Measurements from ENCODE around the gene FKRP.

FKRP gene

DNA sequence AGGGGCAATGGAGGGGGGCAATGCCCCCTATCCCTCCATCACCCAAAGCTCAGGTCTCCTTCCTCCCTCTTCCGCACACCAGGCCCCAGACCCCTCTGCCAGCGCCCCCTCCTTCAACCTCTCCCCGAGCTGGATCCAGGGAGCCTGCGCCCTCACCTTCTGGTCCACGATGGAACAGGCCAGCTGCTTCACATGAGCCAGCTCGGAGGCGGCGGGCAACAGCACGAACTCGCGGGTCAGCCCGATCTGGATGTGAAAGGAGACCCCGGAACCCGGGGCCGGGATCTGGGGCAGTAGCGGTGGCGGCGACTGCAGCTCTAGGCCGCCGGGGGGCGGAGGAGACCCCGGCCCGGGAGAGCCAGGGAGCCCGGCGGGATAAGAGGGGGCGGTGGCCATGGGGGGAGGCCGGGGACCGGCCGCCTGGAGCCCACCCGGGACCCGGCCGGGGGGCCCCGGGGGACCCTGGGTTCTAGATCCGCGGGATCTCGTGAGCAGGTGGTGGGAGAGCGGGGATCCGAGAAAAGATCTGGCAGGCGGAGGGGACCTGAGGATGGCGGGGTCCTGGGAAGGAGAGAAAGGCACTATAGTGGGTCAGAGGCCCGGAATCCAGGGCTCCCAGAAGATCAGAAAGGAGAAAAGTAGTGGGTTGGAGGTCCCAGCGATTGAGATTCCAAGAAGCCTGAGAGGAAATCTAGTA lies 29.7 kb upstream of the FKRP start:
- no peaks in the 10 kb centered on the region for H3K27me3 ChIP-seq (ENCODE audit: insufficient read depth, low read depth, severe bottlenecking)
- peak overlapping the region; percentile 79 for H3K4me3 ChIP-seq (ENCODE audit: low read depth, low read length)
- peak overlapping the region; percentile 30 for H3K27ac ChIP-seq
- H3K9me3 ChIP-seq (ENCODE audit: severe bottlenecking) = no peaks in the 10 kb centered on the region
- H3K36me3 ChIP-seq = peaks cover 25% of the 10 kb centered on the region
- TF ChIP-seq, protein P1, sequence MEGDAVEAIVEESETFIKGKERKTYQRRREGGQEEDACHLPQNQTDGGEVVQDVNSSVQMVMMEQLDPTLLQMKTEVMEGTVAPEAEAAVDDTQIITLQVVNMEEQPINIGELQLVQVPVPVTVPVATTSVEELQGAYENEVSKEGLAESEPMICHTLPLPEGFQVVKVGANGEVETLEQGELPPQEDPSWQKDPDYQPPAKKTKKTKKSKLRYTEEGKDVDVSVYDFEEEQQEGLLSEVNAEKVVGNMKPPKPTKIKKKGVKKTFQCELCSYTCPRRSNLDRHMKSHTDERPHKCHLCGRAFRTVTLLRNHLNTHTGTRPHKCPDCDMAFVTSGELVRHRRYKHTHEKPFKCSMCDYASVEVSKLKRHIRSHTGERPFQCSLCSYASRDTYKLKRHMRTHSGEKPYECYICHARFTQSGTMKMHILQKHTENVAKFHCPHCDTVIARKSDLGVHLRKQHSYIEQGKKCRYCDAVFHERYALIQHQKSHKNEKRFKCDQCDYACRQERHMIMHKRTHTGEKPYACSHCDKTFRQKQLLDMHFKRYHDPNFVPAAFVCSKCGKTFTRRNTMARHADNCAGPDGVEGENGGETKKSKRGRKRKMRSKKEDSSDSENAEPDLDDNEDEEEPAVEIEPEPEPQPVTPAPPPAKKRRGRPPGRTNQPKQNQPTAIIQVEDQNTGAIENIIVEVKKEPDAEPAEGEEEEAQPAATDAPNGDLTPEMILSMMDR (IDR thresholded peaks at IDR 0.05; ENCODE audit: low read depth, low read length) = no peak
- DNase-seq = peak; percentile 33

DNA sequence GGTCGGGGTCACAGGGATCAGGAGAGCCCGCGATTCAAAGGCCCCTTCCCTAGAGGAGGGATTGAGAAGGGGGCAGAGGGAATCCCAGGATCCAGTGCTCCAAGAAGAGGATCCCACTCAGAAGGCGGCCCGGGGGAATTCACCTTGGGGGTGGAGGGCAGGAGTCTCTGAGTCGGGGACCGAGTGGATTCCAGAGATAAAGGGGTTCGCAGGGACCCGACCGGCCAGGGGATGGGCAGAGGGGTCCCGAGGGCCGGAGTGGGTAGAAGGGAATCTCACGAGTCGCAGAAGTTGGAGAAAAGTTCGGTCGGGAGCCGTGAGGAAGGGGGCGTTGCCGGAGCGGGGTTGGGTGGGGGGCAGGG lies 29.2 kb upstream of the FKRP start:
- Histone ChIP-seq H3K36me3 (peaks cover 27% of the 10 kb centered on the region), H3K9me3 (ENCODE audit: severe bottlenecking) (no peaks in the 10 kb centered on the region), H3K4me3 (ENCODE audit: low read depth, low read length) (peak overlapping the region; percentile 79), H3K27me3 (ENCODE audit: insufficient read depth, low read depth, severe bottlenecking) (no peaks in the 10 kb centered on the region), H3K27ac (peak overlapping the region; percentile 30)
- TF ChIP-seq, protein P1 (IDR thresholded peaks at IDR 0.05; ENCODE audit: low read depth, low read length) = no peak
- DNase-seq = no peak

DNA sequence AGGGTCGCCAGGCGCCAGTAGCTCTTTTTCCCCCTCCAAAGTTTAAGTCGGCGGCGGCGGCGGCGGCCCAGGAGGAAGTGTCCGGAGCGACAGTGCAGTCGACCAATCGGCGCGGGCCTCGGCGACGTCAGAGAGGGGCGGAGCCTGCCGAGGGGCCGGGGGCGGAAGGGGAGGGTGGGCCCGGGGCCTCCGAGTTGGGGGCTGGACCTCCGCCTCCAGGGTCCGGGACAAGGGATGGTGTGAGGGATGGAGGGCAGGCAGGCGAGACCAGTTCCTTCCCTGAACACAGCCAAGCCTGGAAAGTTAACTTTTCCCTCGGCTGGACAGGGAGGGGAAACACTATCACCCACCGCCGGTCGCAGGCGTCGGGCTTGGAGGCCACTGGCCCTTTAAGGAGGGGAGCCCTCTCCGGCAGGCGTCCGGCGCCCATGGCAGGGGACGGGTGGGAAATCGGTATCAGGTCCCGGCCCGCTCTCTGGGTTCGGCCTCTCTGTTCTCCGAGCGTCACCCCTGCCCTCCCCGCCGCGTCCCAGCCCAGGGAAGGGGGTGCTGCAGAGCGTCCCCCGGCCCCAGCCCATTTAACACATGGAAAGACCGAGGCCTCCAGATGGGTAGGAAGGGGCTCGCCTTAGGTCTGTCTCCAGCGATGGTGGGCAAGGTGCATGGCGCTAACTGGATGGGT lies 28.7 kb upstream of the FKRP start, which contains the start of gene PRKD2:
TSS of gene PRKD2 (minus strand) at position 81 of the 682 bp plus-strand sequence. CDS start 744 bp downstream, outside the sequence.
- TF ChIP-seq, protein P1 (IDR thresholded peaks at IDR 0.05; ENCODE audit: low read depth, low read length) = no peak
- H3K4me3 ChIP-seq (ENCODE audit: low read depth, low read length) = peak within 1 kb of the TSS; percentile 79

DNA sequence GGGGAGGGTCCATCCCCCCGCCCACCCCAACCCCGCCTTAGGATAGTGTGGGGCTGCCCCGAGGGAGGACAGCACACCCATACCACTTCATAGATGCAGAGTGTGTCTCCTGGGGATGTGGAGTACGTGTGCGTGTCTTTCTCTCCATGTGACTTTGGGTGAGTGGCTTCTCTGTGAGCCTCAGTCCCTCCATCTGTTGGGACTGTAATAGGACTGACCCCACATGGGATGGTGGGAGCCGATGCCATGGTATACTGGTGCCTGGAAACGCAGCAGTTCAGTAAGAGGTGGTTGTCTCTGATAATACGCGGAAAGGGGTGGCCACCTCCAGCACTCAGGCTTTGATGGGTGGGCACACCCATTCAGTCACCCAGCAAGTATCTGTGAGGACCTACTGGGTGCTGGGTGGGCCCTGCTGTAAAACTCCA lies 28.1 kb upstream of the FKRP start:
- Histone ChIP-seq H3K4me3 (ENCODE audit: low read depth, low read length) (peak overlapping the region; percentile 79), H3K27ac (peak overlapping the region; percentile 4; the same call in 1 of the 2 replicates), H3K9me3 (ENCODE audit: severe bottlenecking) (no peaks in the 10 kb centered on the region), H3K27me3 (ENCODE audit: insufficient read depth, low read depth, severe bottlenecking) (no peaks in the 10 kb centered on the region), H3K36me3 (peaks cover 38% of the 10 kb centered on the region)
- DNase-seq = no peak
- TF ChIP-seq, protein P1 (IDR thresholded peaks at IDR 0.05; ENCODE audit: low read depth, low read length) = no peak

More for the DNA sequence above, 28.7 kb upstream of the FKRP start, which contains the start of gene PRKD2:
- peaks cover 32% of the 10 kb centered on the region for H3K36me3 ChIP-seq
- H3K27me3 ChIP-seq (ENCODE audit: insufficient read depth, low read depth, severe bottlenecking) = no peaks in the 10 kb centered on the region
- no peaks in the 10 kb centered on the region for H3K9me3 ChIP-seq (ENCODE audit: severe bottlenecking)
- peak within 1 kb of the TSS; percentile 44 for H3K27ac ChIP-seq
- peak; percentile 87 for DNase-seq

DNA sequence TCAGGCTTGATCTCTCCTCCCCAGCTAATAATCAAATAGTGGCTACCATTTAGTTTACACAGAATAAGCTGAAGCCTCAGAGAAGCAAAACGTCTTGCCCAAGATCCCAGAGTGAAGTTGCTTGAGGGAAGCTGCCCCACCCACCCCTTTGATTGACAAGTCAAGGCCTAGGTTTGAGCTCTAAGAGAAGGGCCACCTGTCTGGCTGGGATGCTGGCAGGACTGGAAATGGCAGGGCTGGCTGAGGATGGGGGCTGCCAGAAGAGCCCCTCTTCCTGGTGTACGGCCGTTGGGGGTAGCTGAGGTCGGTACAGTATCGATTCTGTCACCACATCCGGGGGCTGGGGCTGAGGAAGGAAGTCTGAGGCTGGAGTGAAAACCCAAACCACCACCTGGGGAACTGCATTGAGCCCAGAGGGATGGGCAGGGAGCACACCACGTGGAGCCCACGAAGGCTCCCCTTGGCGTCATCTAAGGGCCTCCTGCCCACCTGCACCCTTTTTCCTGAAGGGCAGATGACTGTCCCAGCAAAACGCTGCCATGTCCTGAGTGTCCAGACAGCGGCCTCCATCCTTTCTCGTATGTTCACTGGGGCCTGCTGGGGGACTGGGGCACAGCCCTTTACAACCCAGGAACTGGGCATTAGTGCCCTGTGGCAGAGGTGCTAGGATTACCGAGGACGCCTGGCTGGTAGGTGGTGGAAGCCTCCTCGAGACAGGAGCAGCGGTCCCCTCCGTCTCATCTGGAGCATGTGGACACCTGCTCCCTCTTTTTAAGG lies 27.5 kb upstream of the FKRP start:
- H3K4me3 ChIP-seq (ENCODE audit: low read depth, low read length) = no peak overlapping the region
- peaks cover 44% of the 10 kb centered on the region for H3K36me3 ChIP-seq
- no peaks in the 10 kb centered on the region for H3K9me3 ChIP-seq (ENCODE audit: severe bottlenecking)
- TF ChIP-seq, protein P1 (IDR thresholded peaks at IDR 0.05; ENCODE audit: low read depth, low read length) = no peak
- peak overlapping the region; percentile 4; the same call in 1 of the 2 replicates for H3K27ac ChIP-seq
- no peaks in the 10 kb centered on the region for H3K27me3 ChIP-seq (ENCODE audit: insufficient read depth, low read depth, severe bottlenecking)
- DNase-seq = peak; percentile 36

Measured in WERI-Rb-1 (cell line).